ENCODE results near the gene RNF224. TPM values are rescaled to one million over a fixed set of nuclear protein-coding genes. Genes with fewer than 3 reads are reported as not detected.

Gene RNF224
- total and polyA plus RNA-seq, 2 of the 13 experiments (the other 11 are each of a cell fraction or from before 2014, with no cell fraction given): 0.09 TPM; not detected in 1

DNA sequence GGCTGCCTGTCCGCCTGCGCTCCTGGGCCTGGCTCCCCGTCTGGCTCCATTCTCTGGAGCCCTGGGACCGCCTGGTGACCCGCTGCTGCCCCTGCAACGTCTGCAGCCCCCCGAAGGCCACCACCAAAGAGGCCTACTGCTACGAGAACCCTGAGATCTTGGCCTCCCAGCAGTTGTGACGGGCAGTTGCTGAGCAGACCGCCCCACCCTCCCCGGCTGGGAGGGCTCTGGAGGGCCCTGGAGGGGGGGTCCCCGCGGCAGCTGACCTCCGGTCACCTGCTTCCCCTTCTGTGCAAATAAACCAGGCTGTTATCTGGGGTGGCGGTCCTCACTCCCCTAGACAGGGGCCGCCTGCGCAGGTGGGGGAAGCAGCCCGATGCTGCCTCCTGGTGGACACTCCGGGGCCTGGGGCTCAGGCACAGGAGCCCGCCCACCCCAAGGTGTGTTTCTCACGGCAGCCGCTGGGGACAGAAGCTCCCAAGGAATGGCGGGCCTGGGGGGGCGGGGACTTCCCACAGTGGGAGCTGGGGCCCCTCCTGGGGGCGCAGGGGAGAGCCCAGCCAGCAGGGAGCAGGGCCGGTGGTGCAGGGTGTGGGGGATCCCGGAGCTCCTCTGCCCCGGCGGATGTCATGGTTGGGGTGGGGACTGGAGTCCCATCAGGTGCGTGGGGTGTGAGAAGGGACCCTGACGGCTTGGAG, 9.1 kb downstream of the RNF224 start (continued):
- TF ChIP-seq MIER2 (CRISPR knock-in tag; IDR thresholded peaks at IDR 0.05) (peak; percentile 78), FOXJ3 (CRISPR knock-in tag; IDR thresholded peaks at IDR 0.05; ENCODE audit: borderline replicate concordance) (peak; percentile 60; the same call in 1 of the 2 replicates), MAZ (IDR thresholded peaks at IDR 0.05; ENCODE audit: borderline replicate concordance, low read depth, low read length) (peak; percentile 63; the same call in 1 of the 2 replicates), MAZ (CRISPR knock-in tag; IDR thresholded peaks at IDR 0.05; ENCODE audit: low read depth) (peak; percentile 87), ZBTB3 (CRISPR knock-in tag; IDR thresholded peaks at IDR 0.05; ENCODE audit: borderline replicate concordance, low read depth) (no peak), ZBTB20 (CRISPR knock-in tag; IDR thresholded peaks at IDR 0.05; ENCODE audit: borderline replicate concordance, low read depth) (peak; percentile 75; the same call in 1 of the 2 replicates), MXI1 (IDR thresholded peaks at IDR 0.05; ENCODE audit: borderline replicate concordance, low read depth, low read length) (peak; percentile 73; the same call in 1 of the 3 replicates), TFAP4 (IDR thresholded peaks at IDR 0.05; ENCODE audit: borderline replicate concordance, low read depth) (peak; percentile 97), AGO2 (optimal IDR thresholded peaks at IDR 0.05; ENCODE audit: low read depth, low read length) (peak; percentile 29), ZSCAN29 (CRISPR knock-in tag; conservative IDR thresholded peaks at IDR 0.05) (no peak), ERF (CRISPR knock-in tag; IDR thresholded peaks at IDR 0.05) (peak; percentile 78; the same call in 1 of the 2 replicates), ZNF292 (CRISPR knock-in tag; IDR thresholded peaks at IDR 0.05; ENCODE audit: borderline replicate concordance, low read depth) (peak; percentile 28; the same call in 1 of the 2 replicates), FIP1L1 (IDR thresholded peaks at IDR 0.05; ENCODE audit: borderline replicate concordance, insufficient read depth, low read depth, low read length) (0 out of 2 replicates have a peak, but pooled peaks have one; percentile 77), ZC3H13 (CRISPR knock-in tag; IDR thresholded peaks at IDR 0.05) (peak; percentile 91), GATA4 (IDR thresholded peaks at IDR 0.05; ENCODE audit: borderline replicate concordance, low read depth) (peak; percentile 64; the same call in 1 of the 2 replicates), SNRNP70 (IDR thresholded peaks at IDR 0.05; ENCODE audit: low read depth, low read length) (no peak), IRF9 (CRISPR knock-in tag; IDR thresholded peaks at IDR 0.05; ENCODE audit: borderline replicate concordance) (peak; percentile 21; the same call in 1 of the 2 replicates), KAT8 (CRISPR knock-in tag; IDR thresholded peaks at IDR 0.05) (peak; percentile 82), ZNF512B (CRISPR knock-in tag; IDR thresholded peaks at IDR 0.05; ENCODE audit: borderline replicate concordance) (0 out of 2 replicates have a peak, but pooled peaks have one; percentile 50), ZSCAN25 (CRISPR knock-in tag; IDR thresholded peaks at IDR 0.05) (peak; percentile 76)
- TF ChIP-seq, protein P1, sequence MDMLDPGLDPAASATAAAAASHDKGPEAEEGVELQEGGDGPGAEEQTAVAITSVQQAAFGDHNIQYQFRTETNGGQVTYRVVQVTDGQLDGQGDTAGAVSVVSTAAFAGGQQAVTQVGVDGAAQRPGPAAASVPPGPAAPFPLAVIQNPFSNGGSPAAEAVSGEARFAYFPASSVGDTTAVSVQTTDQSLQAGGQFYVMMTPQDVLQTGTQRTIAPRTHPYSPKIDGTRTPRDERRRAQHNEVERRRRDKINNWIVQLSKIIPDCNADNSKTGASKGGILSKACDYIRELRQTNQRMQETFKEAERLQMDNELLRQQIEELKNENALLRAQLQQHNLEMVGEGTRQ (IDR thresholded peaks at IDR 0.05; ENCODE audit: low read depth, low read length): no peak
- TF ChIP-seq, protein P1 (CRISPR knock-in tag; IDR thresholded peaks at IDR 0.05; ENCODE audit: borderline replicate concordance): 0 out of 2 replicates have a peak, but pooled peaks have one; percentile 65
